B cell (primary cell): Measurements from ENCODE around the gene NUMB. TPM values are rescaled to one million over a fixed set of nuclear protein-coding genes. Genes with fewer than 3 reads are reported as not detected.

Source experiments
- ATAC-seq: fragments of 200-7000 bp; cut with Tn5 transposase; one replicate; pipeline ENCODE4 v1.10.0; 2021; ENCODE audit warnings: low read depth, mild to moderate bottlenecking, moderate number of reproducible peaks, moderate library complexity
- CTCF ChIA-PET: fragments of 350-600 bp; sonication (Branson Sonifier 250); formaldehyde crosslinking; loops from one replicate; lab custom pipeline; 2021; ENCODE audit warnings: antibody characterized with exemption, inconsistent platforms; lab: Charles Lee
- POLR2A ChIA-PET: fragments of 350-600 bp; sonication (Branson Sonifier 250); formaldehyde crosslinking; loops from one replicate; lab custom pipeline; 2021; ENCODE audit warnings: antibody characterized with exemption; lab: Charles Lee
- DNase-seq: peaks from one replicate; pipeline ENCODE4 v3.0.0; 2013
- H2AFZ ChIP-seq: 2 replicates; pipeline ENCODE4 v1.6.1; 2012; ENCODE audit warnings: mild to moderate bottlenecking, low read depth, low read length; ENCODE audit not compliant: insufficient read depth, poor library complexity, severe bottlenecking
- H3K27ac ChIP-seq, 2 donors: 1 replicate in 1 of 2; 2 replicates in 1 of 2; pipeline ENCODE4 v1.5.1; 2012 to 2013; ENCODE audit warnings: low read length in 2 of 2, mild to moderate bottlenecking in 2 of 2, moderate library complexity in 1 of 2
- H3K27me3 ChIP-seq, 4 experiments: fragments of 200-600 bp in 1 of 4; sonication (generic) in 1 of 4; replicated peaks in 1 of 4; 1 replicate in 2 of 4; 2 replicates in 2 of 4; pipeline versions ENCODE4 v1.6.1 to v1.7.0; 2013 to 2016; ENCODE audit warnings: low read length in 3 of 4, mild to moderate bottlenecking in 2 of 4, mixed read lengths in 1 of 4, moderate library complexity in 1 of 4; ENCODE audit not compliant: insufficient read depth in 4 of 4, control insufficient read depth in 3 of 4; ENCODE audit errors: control extremely low read depth in 1 of 4
- H3K36me3 ChIP-seq, 2 experiments: replicated peaks in 1 of 2; 1 replicate in 1 of 2; 2 replicates in 1 of 2; pipeline versions ENCODE4 v1.6.1 to v1.7.1; 2013; ENCODE audit warnings: low read length in 1 of 2; ENCODE audit not compliant: insufficient read depth in 2 of 2, control insufficient read depth in 1 of 2; ENCODE audit errors: control extremely low read depth in 1 of 2, extremely low read depth in 1 of 2
- H3K4me1 ChIP-seq, 2 donors: fragments of 200-600 bp in 1 of 2; sonication (generic) in 1 of 2; 1 replicate in 1 of 2; 2 replicates in 1 of 2; pipeline versions ENCODE4 v1.5.1 to v1.6.1; 2013 to 2017; ENCODE audit warnings: low read length in 2 of 2; ENCODE audit not compliant: control insufficient read depth in 2 of 2, insufficient read depth in 2 of 2
- H3K4me2 ChIP-seq: replicated peaks from 2 replicates; pipeline ENCODE3; 2012; ENCODE audit warnings: mild to moderate bottlenecking, low read depth, low read length; ENCODE audit not compliant: poor library complexity, severe bottlenecking
- H3K4me3 ChIP-seq, 5 experiments: fragments of 200-600 bp in 1 of 5; sonication (generic) in 1 of 5; 1 replicate in 3 of 5; 2 replicates in 2 of 5; pipeline versions ENCODE4 v1.5.1 to v1.7.0; 2011 to 2016; ENCODE audit warnings: low read length in 4 of 5, mild to moderate bottlenecking in 4 of 5, low read depth in 2 of 5, control low read depth in 1 of 5, moderate library complexity in 1 of 5; ENCODE audit not compliant: insufficient read depth in 1 of 5; ENCODE audit errors: control extremely low read depth in 1 of 5, extremely low read depth in 1 of 5
- H3K79me2 ChIP-seq: fragments of 200-600 bp; sonication (generic); one replicate; pipeline ENCODE4 v1.6.0; 2016; ENCODE audit warnings: low read length; ENCODE audit not compliant: control insufficient read depth, insufficient read depth
- H3K9ac ChIP-seq: fragments of 200-600 bp; sonication (generic); 2 replicates; pipeline ENCODE4 v1.6.1; 2017; ENCODE audit warnings: mild to moderate bottlenecking, low read length, moderate library complexity
- H3K9me3 ChIP-seq, 3 donors: one replicate each; pipeline versions ENCODE4 v1.6.1 to v1.7.1; 2013; ENCODE audit warnings: low read length in 2 of 3; ENCODE audit not compliant: control insufficient read depth in 2 of 3, insufficient read depth in 1 of 3; ENCODE audit errors: control extremely low read depth in 1 of 3
- H4K20me1 ChIP-seq: 2 replicates; pipeline ENCODE4 v1.6.0; 2012; ENCODE audit warnings: mild to moderate bottlenecking, low read length; ENCODE audit not compliant: insufficient read depth, control insufficient read depth, poor library complexity, severe bottlenecking
- H3K27ac Mint-ChIP-seq: one replicate; pipeline ENCODE4 v1.8.0; 2021; ENCODE audit warnings: mixed read lengths
- H3K27me3 Mint-ChIP-seq: one replicate; pipeline ENCODE4 v1.8.0; 2021; ENCODE audit warnings: mixed read lengths
- H3K4me1 Mint-ChIP-seq: one replicate; pipeline ENCODE4 v1.8.0; 2021; ENCODE audit warnings: mixed read lengths
- H3K4me3 Mint-ChIP-seq: one replicate; pipeline ENCODE4 v1.8.0; 2021; ENCODE audit warnings: mixed read lengths
- H3K9me3 Mint-ChIP-seq: one replicate; pipeline ENCODE4 v1.8.0; 2022; ENCODE audit warnings: mixed read lengths; ENCODE audit not compliant: insufficient read depth
- CTCF ChIP-seq: fragments of 200-600 bp; IDR thresholded peaks from one replicate; pipeline ENCODE4 v1.8.0; 2022; ENCODE audit warnings: antibody characterized with exemption, mild to moderate bottlenecking
- EZH2 ChIP-seq: IDR thresholded peaks from 2 replicates; pipeline ENCODE4 v1.6.1; 2012; ENCODE audit warnings: borderline replicate concordance, low read depth, mild to moderate bottlenecking, moderate library complexity, low read length; ENCODE audit not compliant: insufficient read depth, poor library complexity, severe bottlenecking
- WGBS: methylation state at CpG from one replicate; pipeline ENCODE4 v1.1.5; 2013; ENCODE audit warnings: missing lambda C conversion rate; ENCODE audit not compliant: insufficient coverage; 5-methylcytosine and 5-hydroxymethylcytosine counted together
- intact Hi-C: fragments of 100-400 bp; cut with micrococcal nuclease; formaldehyde crosslinking; loops from one replicate; pipeline ENCODE4 v1.10.0; 2022
- polyA plus RNA-seq: library from polyadenylated mRNA; depleted of rRNA; stranded (reverse); fragments of >200 nt; gene quantifications from 2 replicates; pipeline ENCODE4 v1.2.3, GENCODE V29; 2012
- total RNA-seq, 2 donors: library from RNA; stranded (reverse); fragments of 120-200 nt in 1 of 2; gene quantifications; 1 replicate in 1 of 2; 2 replicates in 1 of 2; pipeline versions ENCODE4 v1.2.3 to v1.2.4, GENCODE V29; 2013 to 2022

The NUMB gene
- total and polyA plus RNA-seq, 2 donors (not counting 1 experiment from before 2014, with no cell fraction given) = 63.4 to 102 TPM

- Histone ChIP-seq H4K20me1 (no peaks in the 10 kb centered on the region), H3K4me3 (no peak overlapping the region), H3K79me2 (peaks cover 5% of the 10 kb centered on the region), H3K9me3 (no peaks in the 10 kb centered on the region), H3K27me3 (no peaks in the 10 kb centered on the region), H3K4me1 (no peaks in the 10 kb centered on the region), H3K9ac (no peak overlapping the region), H3K4me2 (no peak overlapping the region), H3K27ac (no peak overlapping the region), H3K36me3 (peaks cover 0 to 43% of the 10 kb centered on the region in 2 experiments), H2AFZ (no peak overlapping the region)
- Mint-ChIP-seq H3K27ac (no peak overlapping the region), H3K9me3 (no peaks in the 10 kb centered on the region), H3K27me3 (no peaks in the 10 kb centered on the region), H3K4me3 (no peak overlapping the region), H3K4me1 (peaks cover 5% of the 10 kb centered on the region)
- no peak for DNase-seq
- intact Hi-C loops = no loop called here
- POLR2A ChIA-PET = no interaction called here
- 80% methylated on average over 2 of the region's 4 CpGs for WGBS
- ATAC-seq = no peak
- TF ChIP-seq CTCF (no peak), EZH2 (no peak)
- CTCF ChIA-PET = interaction anchor here (7.5 kb wide), 1 partner anchor 180 kb away, joined by 470 read pairs; no protein-coding TSS in a partner anchor
Observed at GRCh38 chr14:73290279-73290678, 168.1 kb downstream of the NUMB start.

GRCh38 chr14:73289729-73290128 lies 168.6 kb downstream of the NUMB start:
- H3K27ac ChIP-seq = no peak overlapping the region
- CTCF ChIA-PET = interaction anchor here (1.2 to 7.5 kb wide), 2 partner anchors 19 to 181 kb away, joined by 4 to 470 read pairs; no protein-coding TSS in a partner anchor
- H3K4me3 ChIP-seq = no peak overlapping the region

More at GRCh38 chr14:73289729-73290128, 168.6 kb downstream of the NUMB start:
- WGBS = 83% methylated on average over 1 of the region's 3 CpGs
- Mint-ChIP-seq H3K27me3 (no peaks in the 10 kb centered on the region), H3K27ac (no peak overlapping the region), H3K4me1 (peaks cover 3% of the 10 kb centered on the region), H3K4me3 (no peak overlapping the region), H3K9me3 (no peaks in the 10 kb centered on the region)
- Histone ChIP-seq H3K4me2 (no peak overlapping the region), H4K20me1 (no peaks in the 10 kb centered on the region), H3K4me1 (no peaks in the 10 kb centered on the region), H3K36me3 (peaks cover 3 to 48% of the 10 kb centered on the region in 2 experiments), H2AFZ (no peak overlapping the region), H3K79me2 (no peaks in the 10 kb centered on the region), H3K27me3 (no peaks in the 10 kb centered on the region), H3K9me3 (no peaks in the 10 kb centered on the region), H3K9ac (no peak overlapping the region)
- POLR2A ChIA-PET = no interaction called here
- TF ChIP-seq CTCF = no peak
- TF ChIP-seq EZH2 = no peak
- ATAC-seq (no peak), DNase-seq (no peak)
- intact Hi-C loops = no loop called here
